Mesodermal cell (in vitro differentiated cells): ENCODE results near the gene NPTX1.

ENCODE experiments used
- H3K27ac ChIP-seq: 2 replicates; pipeline ENCODE4 v1.7.0; 2013; ENCODE audit warnings: mild to moderate bottlenecking, low read depth, low read length, moderate library complexity; ENCODE audit not compliant: severe bottlenecking
- H3K36me3 ChIP-seq: 2 replicates; pipeline ENCODE4 v1.7.1; 2013; ENCODE audit warnings: mild to moderate bottlenecking, low read length, moderate library complexity; ENCODE audit not compliant: control insufficient read depth, insufficient read depth
- H3K4me1 ChIP-seq: one replicate; pipeline ENCODE4 v1.7.1; 2013; ENCODE audit warnings: mild to moderate bottlenecking, low read length; ENCODE audit not compliant: insufficient read depth, control insufficient read depth, poor library complexity, severe bottlenecking
- H3K4me3 ChIP-seq: 2 replicates; pipeline ENCODE4 v1.7.0; 2013; ENCODE audit warnings: low read length, control low read depth, mild to moderate bottlenecking; ENCODE audit not compliant: insufficient read depth, poor library complexity, severe bottlenecking; ENCODE audit errors: extremely low read depth
- H3K9me3 ChIP-seq: 2 replicates; pipeline ENCODE4 v1.7.1; 2013; ENCODE audit warnings: mild to moderate bottlenecking, low read length, moderate library complexity; ENCODE audit not compliant: control insufficient read depth
- WGBS, 2 experiments: methylation state at CpG; one replicate each; pipeline ENCODE4 v1.1.5; 2013; ENCODE audit warnings: missing lambda C conversion rate in 2 of 2; ENCODE audit not compliant: insufficient coverage in 2 of 2; 5-methylcytosine and 5-hydroxymethylcytosine counted together

NPTX1 gene

DNA sequence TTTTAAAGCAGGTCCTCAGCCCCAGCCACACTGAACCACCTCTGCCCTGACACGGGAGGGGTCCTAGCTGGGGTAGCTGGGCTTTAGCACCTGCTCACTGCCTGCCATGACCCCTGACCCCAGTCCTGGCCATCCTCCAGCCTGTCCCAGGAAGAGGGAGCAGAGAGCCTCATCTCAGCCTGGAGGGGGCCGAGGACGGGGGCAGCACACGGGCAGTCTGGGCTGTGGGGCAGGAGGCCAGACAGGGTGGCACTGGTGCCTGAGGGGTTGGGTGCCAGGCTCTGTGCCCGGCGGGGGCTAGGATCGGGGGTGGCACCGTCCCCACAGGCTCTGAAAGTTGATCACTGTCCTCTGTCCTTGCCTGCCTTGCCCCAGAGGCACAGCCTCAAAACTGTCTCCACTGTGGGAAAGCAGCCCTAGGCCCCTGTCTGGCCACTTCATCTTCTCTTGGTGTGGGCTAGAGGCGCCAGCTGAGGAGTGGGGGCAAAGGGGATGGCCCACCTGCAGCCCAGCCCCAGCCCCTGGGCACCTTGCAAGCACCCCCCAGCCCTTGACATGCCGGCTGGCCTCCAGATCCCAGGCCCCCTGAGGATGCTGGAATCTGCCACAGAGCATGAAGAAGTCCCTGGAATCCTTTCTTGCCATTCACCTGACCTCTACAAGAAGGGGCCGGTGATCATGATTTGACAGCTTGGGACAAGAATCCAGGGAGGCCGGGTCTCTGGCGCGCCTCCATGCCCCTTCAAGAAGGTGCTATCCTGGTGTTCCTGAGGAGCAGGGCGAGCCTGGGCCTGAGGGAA is 45.8 kb downstream of the NPTX1 start:
- WGBS, 2 experiments, result 83 to 86% methylated on average over 10 to 13 of the region's 15 CpGs
- H3K27ac ChIP-seq, result no peak overlapping the region
- H3K9me3 ChIP-seq, result no peaks in the 10 kb centered on the region
- H3K4me3 ChIP-seq, result no peak overlapping the region
- H3K4me1 ChIP-seq, result peaks cover 5% of the 10 kb centered on the region
- no peaks in the 10 kb centered on the region for H3K36me3 ChIP-seq

DNA sequence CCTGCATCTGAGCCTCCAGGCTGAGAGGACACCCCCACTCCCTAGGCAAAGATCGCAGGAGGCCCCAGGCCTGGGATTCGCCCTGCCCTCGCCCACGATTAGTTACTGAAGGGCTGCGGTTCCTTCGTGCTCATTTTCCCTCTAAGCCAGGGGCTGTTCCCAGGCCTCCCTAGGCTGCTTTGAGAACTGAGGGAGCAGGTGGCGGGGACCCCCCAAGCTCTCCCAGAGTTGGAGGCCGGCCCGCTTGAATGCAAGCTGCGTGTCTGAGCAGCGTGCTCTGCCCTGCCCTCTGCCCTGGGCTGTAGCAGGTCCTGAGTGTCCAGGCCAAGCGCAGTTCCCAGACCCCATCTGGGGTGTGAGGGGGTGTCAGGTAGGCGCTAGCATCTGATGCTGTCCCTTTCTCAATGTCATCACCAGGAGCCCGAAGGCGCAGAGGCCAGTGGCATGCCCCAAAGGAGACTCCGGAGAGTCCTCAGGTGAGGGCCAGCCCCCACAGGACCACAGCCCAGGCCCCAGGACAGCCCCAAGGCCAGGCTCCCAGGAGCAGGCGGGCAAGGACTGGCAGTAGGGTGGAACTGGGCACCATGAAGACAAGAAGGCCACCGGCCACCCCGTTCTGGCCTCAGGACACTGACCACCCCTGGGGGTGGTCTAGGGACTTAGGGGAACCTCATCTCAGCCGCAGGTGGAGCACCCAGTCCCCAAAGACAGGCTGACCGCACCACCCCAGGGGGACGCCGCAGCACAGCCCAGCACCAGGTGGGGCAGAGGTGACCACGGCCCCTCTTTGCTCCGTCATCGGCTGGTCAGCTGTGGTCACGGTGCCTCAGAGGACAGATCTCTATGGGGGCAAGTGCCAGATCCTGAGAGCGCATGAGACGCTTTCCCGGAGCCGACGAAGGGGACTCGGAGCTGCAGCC is 46.8 kb downstream of the NPTX1 start:
- H3K9me3 ChIP-seq, result no peaks in the 10 kb centered on the region
- peaks cover 5% of the 10 kb centered on the region for H3K4me1 ChIP-seq
- WGBS, 2 experiments, result 89 to 94% methylated on average over 27 to 28 of the region's 33 CpGs
- H3K27ac ChIP-seq, result no peak overlapping the region
- H3K4me3 ChIP-seq, result no peak overlapping the region
- H3K36me3 ChIP-seq, result no peaks in the 10 kb centered on the region

DNA sequence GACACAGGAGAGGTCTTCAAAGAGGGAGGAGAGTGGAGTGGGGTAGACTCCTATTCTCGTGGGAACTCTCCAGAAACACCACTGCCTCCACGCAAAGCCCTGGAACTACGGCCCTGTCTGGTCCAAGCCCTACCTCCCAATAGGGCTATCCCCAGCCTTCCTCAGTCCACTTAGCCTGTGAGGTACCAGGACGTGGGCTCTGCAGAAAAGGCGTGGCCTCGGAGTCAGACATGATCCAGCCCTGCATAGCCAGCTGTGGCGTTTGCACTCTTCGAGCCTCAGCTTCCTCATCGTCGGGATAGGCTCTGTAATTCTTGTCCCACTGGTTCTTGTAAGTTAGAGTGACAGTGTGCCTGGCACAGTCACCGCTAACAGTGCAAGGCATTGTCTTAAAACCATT is 47.6 kb downstream of the NPTX1 start:
- no peak overlapping the region for H3K27ac ChIP-seq
- H3K9me3 ChIP-seq, result no peaks in the 10 kb centered on the region
- WGBS, 2 experiments, result 88 to 91% methylated on average over 7 to 9 of the region's 11 CpGs
- no peaks in the 10 kb centered on the region for H3K36me3 ChIP-seq
- no peak overlapping the region for H3K4me3 ChIP-seq
- H3K4me1 ChIP-seq, result peaks cover 5% of the 10 kb centered on the region

- H3K4me3 ChIP-seq, result no peak overlapping the region
- WGBS, 2 experiments, result 88 to 91% methylated on average over 12 of the region's 12 CpGs
- H3K27ac ChIP-seq, result no peak overlapping the region
- peaks cover 5% of the 10 kb centered on the region for H3K4me1 ChIP-seq
- no peaks in the 10 kb centered on the region for H3K36me3 ChIP-seq
- H3K9me3 ChIP-seq, result no peaks in the 10 kb centered on the region
These were observed 48.0 kb downstream of the NPTX1 start for GRCh38 chr17:80428363-80428762.

DNA sequence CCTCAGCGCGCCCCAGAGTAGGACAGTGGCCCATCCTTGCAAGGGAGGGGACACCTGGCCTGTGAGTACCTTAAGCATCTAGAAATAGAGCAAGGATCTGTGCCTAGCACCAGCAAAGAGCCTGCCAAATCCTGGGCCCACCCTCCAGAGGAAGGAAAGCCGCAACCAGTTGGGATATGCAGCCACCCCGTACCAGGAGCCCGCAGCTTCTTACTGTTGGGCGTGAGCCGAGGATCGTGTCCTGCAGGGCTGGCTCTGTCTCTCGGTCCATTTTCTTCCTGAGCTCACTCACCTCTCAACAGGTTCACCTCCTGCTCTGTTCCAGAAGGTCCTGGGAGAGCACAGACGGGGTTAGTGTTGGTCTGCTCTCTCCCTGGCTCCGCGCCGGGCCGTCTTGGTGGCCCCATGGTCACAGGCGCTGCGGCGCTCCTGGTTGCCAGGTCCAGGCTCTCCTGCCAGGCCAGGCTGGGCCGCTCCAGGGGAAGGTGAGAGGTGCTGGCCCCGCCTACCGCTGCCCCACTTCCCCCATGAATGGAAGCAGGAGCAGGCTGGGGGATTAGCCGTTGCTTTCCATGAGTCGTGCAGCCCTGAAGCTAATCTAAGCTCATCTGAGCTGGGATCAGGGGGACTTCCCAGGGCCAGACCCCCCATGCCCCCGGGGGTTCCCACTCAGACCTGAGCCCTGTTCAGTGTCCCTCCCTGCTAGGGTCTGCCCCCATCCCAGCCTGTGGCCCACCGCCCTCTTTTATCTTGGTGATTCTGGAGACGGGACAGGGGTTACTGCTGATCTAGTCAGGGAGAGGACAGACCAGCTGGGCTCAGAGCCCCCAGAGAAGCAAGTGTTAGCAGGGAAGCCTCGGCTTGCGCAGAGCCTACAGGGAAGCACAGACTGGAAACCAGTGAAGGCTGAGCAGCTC is 48.8 kb downstream of the NPTX1 start:
- H3K36me3 ChIP-seq, result no peaks in the 10 kb centered on the region
- 85% methylated on average over 21 to 24 of the region's 27 CpGs for WGBS, 2 experiments
- peaks cover 5% of the 10 kb centered on the region for H3K4me1 ChIP-seq
- no peak overlapping the region for H3K4me3 ChIP-seq
- no peaks in the 10 kb centered on the region for H3K9me3 ChIP-seq
- H3K27ac ChIP-seq, result no peak overlapping the region

DNA sequence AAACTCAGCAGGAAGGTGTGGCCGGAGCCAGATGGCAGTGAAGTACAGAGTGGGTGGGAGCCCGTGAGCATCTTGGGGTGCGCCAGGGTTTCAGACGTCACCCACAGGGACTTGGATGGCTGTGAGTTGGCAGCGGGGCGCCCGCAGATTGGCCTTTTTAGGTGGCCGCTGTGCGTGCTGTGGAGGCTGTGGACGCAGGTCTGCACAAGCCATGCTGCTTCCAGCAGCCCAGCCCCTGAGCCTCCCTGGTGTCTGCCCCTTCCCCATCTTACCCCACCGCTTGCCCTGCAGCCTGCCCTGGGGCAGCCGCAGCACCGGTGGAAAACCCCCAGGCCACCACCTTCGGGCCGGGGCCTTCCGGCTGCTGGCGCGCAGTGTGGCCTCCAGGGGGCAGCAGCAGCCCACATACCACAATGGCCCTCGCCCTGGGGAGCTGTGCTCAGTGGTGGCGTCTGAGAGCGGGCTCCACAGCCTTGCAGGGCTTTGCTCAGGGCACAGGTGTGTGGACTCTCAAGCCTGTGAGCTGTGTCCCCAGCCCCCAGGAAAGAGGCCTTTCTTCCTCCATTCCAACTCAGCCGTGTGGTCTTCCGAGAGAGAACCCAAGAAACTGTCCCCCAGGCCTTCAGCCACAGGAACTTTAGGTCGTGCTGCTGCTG is 49.6 kb downstream of the NPTX1 start:
- H3K36me3 ChIP-seq, result no peaks in the 10 kb centered on the region
- peaks cover 5% of the 10 kb centered on the region for H3K4me1 ChIP-seq
- no peaks in the 10 kb centered on the region for H3K9me3 ChIP-seq
- H3K27ac ChIP-seq, result no peak overlapping the region
- no peak overlapping the region for H3K4me3 ChIP-seq
- WGBS, 2 experiments, result 46 to 48% methylated on average over 22 to 23 of the region's 24 CpGs

GRCh38 chr17:80425835-80426426 is 50.5 kb downstream of the NPTX1 start:
- H3K4me3 ChIP-seq, result no peak overlapping the region
- H3K27ac ChIP-seq, result no peak overlapping the region
- WGBS, 2 experiments, result 90 to 94% methylated on average over 8 to 9 of the region's 9 CpGs
- peaks cover 5% of the 10 kb centered on the region for H3K4me1 ChIP-seq
- no peaks in the 10 kb centered on the region for H3K9me3 ChIP-seq
- H3K36me3 ChIP-seq, result no peaks in the 10 kb centered on the region

DNA sequence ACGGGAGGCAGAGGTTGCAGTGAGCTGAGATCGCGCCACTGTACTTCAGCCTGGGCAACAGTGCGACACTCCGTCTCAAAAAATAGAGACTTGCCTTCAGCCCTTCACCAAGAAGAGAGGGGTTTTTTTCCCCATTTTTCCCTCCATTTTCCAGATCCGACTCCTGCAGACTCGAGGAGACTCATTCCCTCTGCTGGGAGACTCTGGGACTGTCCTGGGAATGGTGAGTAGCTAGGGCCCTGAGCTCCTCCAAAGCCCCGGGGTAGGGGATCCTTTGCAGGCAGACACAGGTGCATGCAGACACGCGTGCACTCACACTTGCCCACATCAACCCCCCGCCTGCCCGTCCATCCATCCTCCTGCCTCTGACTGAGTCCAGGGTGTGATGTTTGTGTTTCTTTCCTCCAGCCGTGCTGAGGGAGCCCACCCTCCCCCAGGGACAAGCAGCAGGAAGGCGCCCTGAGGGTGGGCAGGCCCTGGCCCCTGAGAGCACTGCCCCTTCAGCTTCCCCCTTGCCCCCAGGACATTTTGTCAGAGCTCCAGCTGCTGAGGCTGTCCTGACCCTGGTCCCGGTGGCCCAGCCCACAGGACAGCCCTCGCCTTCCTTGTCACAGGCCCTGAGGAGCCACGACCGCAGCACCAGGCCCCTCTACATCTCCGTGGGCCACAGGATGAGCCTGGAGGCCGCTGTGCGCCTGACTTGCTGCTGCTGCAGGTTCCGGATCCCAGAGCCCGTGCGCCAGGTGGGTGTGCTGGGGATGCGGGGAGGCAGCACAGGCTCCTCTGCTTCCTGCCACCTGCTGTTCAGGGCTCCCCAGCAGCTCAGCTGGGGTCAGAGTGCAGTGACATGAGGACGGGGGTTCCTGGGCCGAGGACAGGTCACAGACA is 51.3 kb downstream of the NPTX1 start:
- Histone ChIP-seq H3K4me1 (peaks cover 5% of the 10 kb centered on the region), H3K36me3 (peaks cover under 1% of the 10 kb centered on the region), H3K4me3 (no peak overlapping the region), H3K9me3 (no peaks in the 10 kb centered on the region), H3K27ac (no peak overlapping the region)
- 89 to 94% methylated on average over 15 to 20 of the region's 27 CpGs for WGBS, 2 experiments

GRCh38 chr17:80424261-80424660 is 52.1 kb downstream of the NPTX1 start:
- no peaks in the 10 kb centered on the region for H3K9me3 ChIP-seq
- WGBS, 2 experiments, result 94 to 95% methylated on average over 8 of the region's 8 CpGs
- H3K4me3 ChIP-seq, result no peak overlapping the region

More at GRCh38 chr17:80424261-80424660, 52.1 kb downstream of the NPTX1 start:
- Histone ChIP-seq H3K27ac (no peak overlapping the region), H3K36me3 (peaks cover 5% of the 10 kb centered on the region), H3K4me1 (peaks cover 5% of the 10 kb centered on the region)
